Germinal center (tissue), 1 donor: ENCODE results near the gene PLGRKT.
"Not testable (repeated sequence)": the region's sequence is repeated elsewhere in the genome, so short reads cannot be mapped to it uniquely, and the experiment has no call there.

Experiments
- DNase-seq: peaks from one replicate; pipeline ENCODE4 v3.0.0; 2012; ENCODE audit warnings: mixed read lengths, low spot score

The PLGRKT gene

DNA sequence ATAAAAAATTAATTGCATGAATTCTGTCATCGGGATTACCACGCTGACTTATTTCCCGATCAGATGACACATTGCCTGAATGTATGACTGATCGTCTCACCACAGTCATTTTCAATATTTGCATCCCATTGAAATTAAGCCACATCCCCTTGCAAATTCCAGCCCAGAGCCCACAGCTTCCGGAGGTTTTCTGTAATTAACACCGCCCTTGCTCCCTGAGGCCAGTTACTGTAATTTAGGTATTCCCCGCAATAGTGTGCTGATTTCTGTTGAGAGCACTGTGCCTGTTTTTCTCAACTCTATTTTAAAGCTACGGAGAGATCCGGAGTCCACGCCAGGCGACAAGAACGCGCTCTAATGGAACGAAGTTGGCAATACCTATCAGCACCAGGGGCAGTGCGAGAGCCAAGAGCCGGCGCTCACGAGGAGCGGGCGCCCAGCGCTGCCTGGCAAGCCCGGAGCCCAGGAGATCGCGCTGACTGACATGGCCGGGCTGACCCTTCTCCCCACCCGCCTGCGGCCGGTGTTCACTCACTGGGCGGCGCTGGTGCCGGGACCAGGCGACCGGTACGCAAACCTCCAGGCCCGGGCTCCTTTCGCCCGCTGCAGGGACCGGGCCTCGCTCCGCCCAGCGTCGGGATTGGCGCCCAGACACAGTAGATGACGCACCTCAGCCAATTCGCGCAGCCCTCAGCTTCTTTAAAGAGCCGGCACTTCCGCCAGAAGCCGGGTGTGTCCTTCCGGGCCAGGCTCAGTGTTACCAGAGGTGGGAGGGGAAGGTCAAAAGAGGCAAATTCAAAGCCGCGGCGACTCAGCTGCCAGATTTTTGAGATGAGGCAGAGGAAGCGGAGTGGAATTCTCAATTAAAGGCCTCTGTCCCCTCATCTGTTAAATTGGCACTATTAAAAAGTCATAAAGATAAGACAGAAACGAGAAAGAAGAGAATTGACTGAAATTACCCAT, at the start of gene PLGRKT:
Gene PLGRKT, minus strand, starts transcription at position 672 of the 963 bp plus-strand sequence. CDS start 5,948 bp downstream, outside the sequence.
- DNase-seq = peak; percentile 86

GRCh38 chr9:5486988-5487387, 49.3 kb upstream of the PLGRKT start:
- DNase-seq = no peak

GRCh38 chr9:5485378-5486085, 47.8 kb upstream of the PLGRKT start:
- DNase-seq = no peak

DNA sequence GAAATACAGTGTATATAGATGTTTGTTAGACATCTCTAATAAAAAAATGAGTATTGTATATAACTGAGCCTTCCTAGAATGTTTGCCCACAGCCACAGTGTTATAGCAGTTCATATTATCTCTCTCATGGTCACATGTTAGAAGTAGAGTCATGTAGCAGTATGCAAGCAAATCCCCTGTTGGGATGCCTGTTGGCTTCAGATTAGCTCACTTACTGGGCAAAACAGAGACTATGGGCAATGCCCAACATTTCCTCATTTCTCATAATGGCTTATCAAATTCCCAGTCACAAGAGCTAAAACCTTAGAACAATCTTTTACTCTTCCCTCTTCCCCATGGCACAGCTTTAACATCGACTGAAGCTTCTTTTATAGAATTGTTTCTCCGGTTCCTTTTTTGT, 45.6 kb upstream of the PLGRKT start:
- no peak for DNase-seq

DNA sequence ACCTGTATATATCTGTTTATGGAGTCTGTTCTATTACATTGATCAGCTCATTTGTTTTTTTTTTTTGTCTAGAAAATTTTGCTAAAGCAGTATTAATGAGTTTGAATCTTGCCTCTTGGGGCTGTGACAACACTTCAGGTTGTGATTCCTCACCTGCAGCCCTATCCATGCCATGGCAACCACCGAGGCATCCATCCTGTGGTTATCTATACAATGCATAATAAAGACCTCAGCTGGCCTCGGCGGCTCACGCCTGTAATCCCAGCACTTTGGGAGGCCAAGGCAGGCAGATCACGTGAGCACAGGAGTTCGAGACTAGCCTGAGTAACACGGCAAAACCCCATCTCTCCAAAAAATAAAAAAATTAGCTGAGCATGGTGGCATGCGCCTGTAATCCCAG, 44.5 kb upstream of the PLGRKT start:
- DNase-seq = no peak

DNA sequence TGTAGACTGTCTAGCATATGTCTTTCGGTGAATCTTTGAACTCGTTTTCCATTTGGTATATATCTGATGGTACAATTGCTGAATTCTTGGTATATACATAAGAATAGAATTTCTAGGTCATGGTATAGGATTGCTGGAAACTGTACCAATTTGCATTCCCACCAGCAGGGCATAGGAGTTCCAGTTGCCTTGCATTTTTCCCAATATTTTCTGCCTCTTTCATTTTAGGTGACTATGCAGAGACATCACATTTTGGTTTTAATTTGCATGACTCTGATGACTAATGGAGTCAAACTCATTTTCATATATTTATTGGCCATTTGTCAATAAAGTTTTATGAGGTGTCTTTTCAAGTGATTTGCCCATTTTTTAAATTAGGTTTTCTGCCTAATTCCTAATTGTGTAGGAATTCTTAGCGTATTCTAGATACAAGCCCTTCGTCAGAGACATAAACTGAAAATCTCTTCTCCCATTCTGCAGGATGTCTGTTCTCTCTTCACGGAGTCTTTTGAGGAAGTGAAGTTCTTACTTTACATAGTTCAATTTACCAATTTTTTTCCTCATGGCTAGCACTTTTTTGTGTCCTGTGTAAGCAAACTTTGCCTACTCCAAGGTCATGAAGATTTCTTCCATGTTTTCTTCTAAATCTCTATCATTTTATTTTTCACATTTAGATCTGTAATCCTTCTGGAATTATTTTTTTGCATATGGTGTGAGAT, 43.8 kb upstream of the PLGRKT start:
- DNase-seq = no peak

- DNase-seq = no peak
Measured at GRCh38 chr9:5480919-5481318, 43.2 kb upstream of the PLGRKT start.

DNA sequence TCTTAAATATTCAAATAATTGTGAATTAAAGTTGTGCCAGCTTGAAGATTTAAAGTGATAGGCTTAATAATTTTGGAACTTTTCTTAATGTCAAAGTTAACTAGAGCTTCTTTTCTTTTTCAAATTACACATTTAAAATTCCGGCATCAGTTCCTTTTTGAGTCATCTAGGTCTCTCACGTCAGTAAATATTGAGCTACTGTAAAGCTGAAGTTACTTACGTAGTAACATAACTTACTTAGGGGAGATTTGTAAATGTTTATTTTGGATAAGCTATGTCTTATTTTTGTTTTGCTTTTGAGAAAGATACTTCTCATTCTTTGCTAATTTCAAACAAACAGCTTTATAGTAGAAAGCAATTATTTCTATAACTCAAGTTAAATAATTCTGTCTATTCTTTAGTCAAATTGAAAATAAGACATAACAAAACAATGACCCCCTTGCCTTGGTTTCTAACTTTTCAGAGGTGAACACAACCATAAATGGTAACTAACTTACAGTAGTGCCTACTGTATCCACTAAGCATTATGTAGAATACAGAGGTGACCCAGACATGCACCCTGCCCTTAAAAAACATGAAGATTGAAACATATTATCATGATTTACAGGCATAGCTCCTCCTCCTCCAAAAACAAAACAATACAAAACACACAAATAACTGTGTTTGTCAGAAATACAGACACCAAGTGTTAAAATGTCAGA, 42.4 kb upstream of the PLGRKT start:
- DNase-seq = no peak

GRCh38 chr9:5478206-5478605, 40.5 kb upstream of the PLGRKT start:
- no peak for DNase-seq

DNA sequence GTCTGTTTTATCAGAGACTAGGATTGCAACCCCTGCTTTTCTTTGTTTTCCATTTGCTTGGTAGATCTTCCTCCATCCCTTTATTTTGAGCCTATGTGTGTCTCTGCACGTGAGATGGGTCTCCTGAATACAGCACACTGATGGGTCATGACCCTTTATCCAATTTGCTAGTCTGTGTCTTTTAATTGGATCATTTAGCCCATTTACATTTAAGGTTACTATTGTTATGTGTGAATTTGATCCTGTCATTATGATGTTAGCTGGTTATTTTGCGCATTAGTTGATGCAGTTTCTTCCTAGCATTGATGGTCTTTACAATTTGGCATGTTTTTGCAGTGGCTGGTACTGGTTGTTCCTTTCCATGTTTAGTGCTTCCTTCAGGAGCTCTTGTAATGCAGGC, 37.9 kb upstream of the PLGRKT start:
- DNase-seq = not testable (repeated sequence)

DNA sequence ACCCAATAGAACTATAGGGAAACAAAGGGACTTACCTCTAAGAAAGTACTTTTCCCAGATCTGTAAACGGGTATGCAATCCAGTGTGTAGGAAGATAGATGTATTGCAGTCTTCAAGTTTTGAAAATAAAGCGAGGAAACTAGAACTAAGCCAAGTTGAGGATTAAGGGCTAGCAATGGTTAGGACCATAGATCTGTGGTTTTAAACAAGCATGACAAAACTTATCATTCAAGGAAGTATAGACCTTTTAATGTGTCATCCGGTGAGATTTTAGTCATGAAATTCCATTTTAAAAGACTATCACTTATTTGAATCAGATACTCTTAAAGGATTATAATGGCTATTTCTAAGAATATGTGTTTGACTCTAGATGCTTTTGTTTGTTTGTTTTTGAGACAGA, 33.1 kb upstream of the PLGRKT start:
- no peak for DNase-seq

- no peak for DNase-seq
Measured at GRCh38 chr9:5470122-5470521, 32.4 kb upstream of the PLGRKT start.

- no peak for DNase-seq
Measured at GRCh38 chr9:5468850-5469249, 31.1 kb upstream of the PLGRKT start.

DNA sequence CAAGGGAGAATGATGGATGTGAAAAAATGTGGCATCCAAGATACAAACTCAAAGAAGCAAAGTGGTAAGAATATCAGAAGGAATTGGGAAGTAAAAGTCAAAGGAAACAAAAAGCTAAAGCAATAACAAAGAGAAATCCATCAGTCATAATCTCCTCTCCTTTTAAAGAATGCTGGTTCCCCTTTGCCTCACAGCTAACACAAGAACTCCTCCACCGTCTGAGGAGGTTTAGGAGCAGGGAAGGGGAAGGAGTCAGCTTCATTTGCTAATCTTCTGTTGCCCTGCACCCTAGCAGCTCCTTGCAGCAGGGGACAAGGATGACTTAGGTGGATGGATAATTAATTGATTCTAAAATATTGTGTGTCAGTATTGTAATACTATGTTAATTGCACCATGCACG, 29.0 kb upstream of the PLGRKT start:
- DNase-seq = no peak

DNA sequence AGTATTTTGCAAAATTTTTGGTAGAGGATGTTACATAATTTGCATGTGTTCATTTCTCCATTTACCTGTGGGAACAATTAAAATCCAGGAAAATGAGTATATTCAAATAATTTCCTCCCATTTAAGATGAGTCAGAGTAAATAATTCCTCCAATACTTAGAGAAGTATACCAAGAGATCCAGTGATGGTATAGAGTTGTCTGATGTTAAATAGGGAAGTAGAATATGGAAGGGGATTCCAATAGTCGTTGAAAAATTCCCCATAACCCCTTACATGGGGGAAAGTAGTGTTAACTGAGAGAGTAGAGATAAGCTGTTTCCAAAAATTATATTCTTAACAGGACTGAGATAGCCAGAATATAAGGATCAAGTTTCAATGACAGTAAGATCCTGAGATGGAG, 28.3 kb upstream of the PLGRKT start:
- DNase-seq = no peak

GRCh38 chr9:5464831-5465330, 27.2 kb upstream of the PLGRKT start:
- not testable (repeated sequence) for DNase-seq

- DNase-seq = no peak
Measured at GRCh38 chr9:5460157-5460556, 22.4 kb upstream of the PLGRKT start.

- no peak for DNase-seq
Measured at GRCh38 chr9:5459289-5459829, 21.6 kb upstream of the PLGRKT start.

DNA sequence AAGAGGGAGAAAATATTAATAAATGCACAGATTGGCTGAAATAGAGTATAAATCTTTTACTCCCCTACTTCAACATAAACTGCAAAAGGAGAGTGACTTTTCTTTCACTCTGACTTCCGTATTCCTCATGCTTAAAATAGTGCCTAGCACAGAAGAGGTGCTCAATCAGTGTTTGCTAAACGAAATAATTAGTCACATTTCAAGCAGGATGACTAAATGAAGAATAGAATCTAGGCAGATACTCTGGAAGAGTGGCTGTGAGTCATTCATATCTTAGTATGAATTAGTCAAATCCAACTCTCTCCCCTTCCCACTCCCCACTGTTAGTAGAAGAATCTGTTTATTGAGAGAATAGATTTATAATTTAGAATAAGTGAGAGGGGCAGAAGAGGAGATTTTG, 17.5 kb upstream of the PLGRKT start:
- DNase-seq = no peak

DNA sequence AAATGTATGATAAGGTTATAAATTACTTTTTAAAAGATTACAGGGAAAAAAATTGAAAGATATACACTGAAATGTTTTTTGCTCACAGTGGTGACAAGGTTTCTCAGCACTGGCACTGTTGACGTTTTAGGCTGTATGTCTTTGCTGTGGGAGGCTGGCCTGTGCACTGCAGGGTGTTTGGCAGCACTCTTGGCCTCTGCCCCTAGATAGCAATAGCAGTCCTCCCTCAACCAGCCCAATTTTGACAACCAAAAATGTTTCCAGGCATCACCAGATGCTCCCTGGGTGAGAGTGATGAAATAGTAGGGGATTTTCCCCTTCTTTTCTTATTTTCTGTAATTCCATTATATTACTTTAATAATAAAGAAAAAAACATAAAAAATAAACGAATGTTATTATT, 15.9 kb upstream of the PLGRKT start:
- DNase-seq = no peak

- no peak for DNase-seq
Measured at GRCh38 chr9:5453004-5453403, 15.3 kb upstream of the PLGRKT start.

GRCh38 chr9:5452286-5452609, 14.5 kb upstream of the PLGRKT start:
- DNase-seq = no peak
